ENCODE results near the gene KCNG1. TPM values are rescaled to one million over a fixed set of nuclear protein-coding genes. Genes with fewer than 3 reads are reported as not detected.
A peak's percentile ranks its signal among the peaks of the same experiment; 100 is the strongest.

The KCNG1 gene
- total and polyA plus RNA-seq, 2 of the 8 experiments (the other 6 are each of a cell fraction or from before 2014, with no cell fraction given) = 16.0 to 18.0 TPM

DNA sequence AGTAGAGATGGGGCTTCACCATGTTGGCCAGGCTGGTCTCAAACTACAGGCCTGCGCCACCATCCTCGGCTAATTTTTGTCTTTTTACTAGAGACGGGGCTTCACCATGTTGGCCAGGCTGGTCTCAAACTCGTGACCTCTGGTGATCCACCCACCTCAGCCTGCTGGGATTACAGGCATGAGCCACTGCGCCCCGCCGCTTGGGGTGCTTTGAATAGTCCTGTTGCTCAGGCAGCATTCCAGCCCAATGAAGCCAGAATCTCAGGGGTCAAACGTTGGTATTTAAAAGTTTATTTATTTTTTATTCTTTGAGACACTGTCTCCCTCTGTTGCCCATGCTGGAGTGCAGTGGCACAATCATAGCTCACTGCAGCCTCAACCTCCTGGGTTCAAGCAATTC is 53.0 kb downstream of the KCNG1 start:
- H2BK20ac ChIP-seq (ENCODE audit: low read length) = no peak overlapping the region
- no peak overlapping the region for H3K4me2 ChIP-seq (ENCODE audit: insufficient read depth in 1 of 2, low read depth in 2 of 2, low read length in 2 of 2)
- no peaks in the 10 kb centered on the region for H3K36me3 ChIP-seq (ENCODE audit: control insufficient read depth in 2 of 4, insufficient read depth in 4 of 4, low read length in 3 of 4)
- WGBS, 2 experiments (ENCODE audit: extremely low coverage in 1 of 2, insufficient coverage in 1 of 2, insufficient read length in 1 of 2, insufficient replicate concordance in 2 of 2, low coverage in 1 of 2, low lambda C conversion rate in 2 of 2, missing lambda C conversion rate in 1 of 2) = 89% methylated on average over 6 of the region's 8 CpGs; no CpG with 5 or more reads in 1 of the 2 experiments
- no peak overlapping the region for H2BK120ac ChIP-seq (replicated peaks; ENCODE audit: low read depth, low read length)
- H3K23ac ChIP-seq (ENCODE audit: insufficient read length) = no peak overlapping the region
- ChIA-PET CTCF (ENCODE audit: partially characterized antibody) (interaction anchor here (0.6 to 1.7 kb wide), 3 partner anchors 11 to 341 kb away, joined by 3 to 5 read pairs (median 3); partner anchors contain the start of genes DPM1 and MOCS3), POLR2A (ENCODE audit: partially characterized antibody) (interaction anchor here (1.5 kb wide), 1 partner anchor 38 kb away, joined by 5 read pairs; the partner anchor contains the start of gene ADNP)
- H3K79me2 ChIP-seq (ENCODE audit: control insufficient read depth in 1 of 2, insufficient read depth in 2 of 2, low read length in 2 of 2) = no peaks in the 10 kb centered on the region
- no peak overlapping the region for H3K18ac ChIP-seq (ENCODE audit: extremely low read depth, low read length)
- no peaks in the 10 kb centered on the region for H3K27me3 ChIP-seq (replicated peaks in 1 of 4; ENCODE audit: control insufficient read depth in 3 of 4, extremely low read depth in 1 of 4, insufficient read depth in 3 of 4, low read length in 3 of 4)
- no peak overlapping the region for H4K5ac ChIP-seq (ENCODE audit: insufficient read length, low read depth, low read length)
- no peak overlapping the region for H3K4ac ChIP-seq (replicated peaks; ENCODE audit: insufficient read length, low read depth, low read length)
- H3K9ac ChIP-seq (replicated peaks in 1 of 4; ENCODE audit: extremely low read depth in 1 of 4, low read depth in 3 of 4, low read length in 3 of 4) = no peak overlapping the region
- DNase-seq (ENCODE audit: low read depth in 1 of 2, low spot score in 2 of 2) (peak in 1 of 2 experiments; percentile 31), FAIRE-seq (no peak)
- no peak overlapping the region for H3K4me3 ChIP-seq (ENCODE audit: extremely low read depth in 1 of 4, insufficient read depth in 2 of 4, low read depth in 3 of 4, low read length in 4 of 4)
- H2BK5ac ChIP-seq (ENCODE audit: low read depth, low read length) = no peak overlapping the region
- no peak overlapping the region for H2BK12ac ChIP-seq (ENCODE audit: low read depth, low read length)
- H3K9me3 ChIP-seq (ENCODE audit: insufficient read depth in 2 of 2, low read depth in 1 of 2, low read length in 1 of 2) = 0 out of 4 replicates have a peak, but pooled peaks cover 0 to 3% of the 10 kb centered on the region in 2 experiments
- no peak overlapping the region for H3K27ac ChIP-seq (ENCODE audit: low read depth, low read length)
- H4K20me1 ChIP-seq (replicated peaks in 1 of 2; ENCODE audit: control insufficient read depth in 1 of 2, insufficient read depth in 2 of 2, low read length in 2 of 2) = no peaks in the 10 kb centered on the region
- no peaks in the 10 kb centered on the region for H3K79me1 ChIP-seq (ENCODE audit: low read depth, low read length)
- H3K56ac ChIP-seq (replicated peaks; ENCODE audit: insufficient read length, low read depth, low read length) = no peak overlapping the region
- no peaks in the 10 kb centered on the region for H3K23me2 ChIP-seq (ENCODE audit: low read depth, low read length)
- no peak overlapping the region for H4K91ac ChIP-seq (replicated peaks; ENCODE audit: insufficient read length, low read length)
- H2AFZ ChIP-seq (ENCODE audit: low read length) = no peak overlapping the region
- H3K14ac ChIP-seq (ENCODE audit: insufficient read length) = no peak overlapping the region
- peaks cover 0 to 2% (median 0%) of the 10 kb centered on the region in 4 experiments; a peak in 1 of 7 replicates for H3K4me1 ChIP-seq (replicated peaks in 1 of 4; ENCODE audit: control insufficient read depth in 3 of 4, insufficient read depth in 4 of 4, low read length in 3 of 4)
- H2AK5ac ChIP-seq (ENCODE audit: low read depth, low read length) = no peak overlapping the region
- no peak overlapping the region for H2BK15ac ChIP-seq (ENCODE audit: low read length)
- no peak overlapping the region for H4K8ac ChIP-seq (ENCODE audit: extremely low read depth, insufficient read depth, low read length)
- TF ChIP-seq YY1 (IDR thresholded peaks at IDR 0.05; ENCODE audit: low read depth, low read length) (no peak), NANOG (IDR thresholded peaks at IDR 0.05; ENCODE audit: insufficient read depth, low read depth, low read length, poor library complexity, severe bottlenecking) (no peak), TAF7 (optimal IDR thresholded peaks at IDR 0.05; ENCODE audit: borderline replicate concordance, low read depth, low read length) (no peak), BRCA1 (IDR thresholded peaks at IDR 0.05; ENCODE audit: low read depth, low read length) (no peak), SRF (IDR thresholded peaks at IDR 0.05; ENCODE audit: low read depth, low read length) (no peak), CTBP2 (IDR thresholded peaks at IDR 0.05; ENCODE audit: borderline replicate concordance, insufficient read depth, insufficient read length, low read length) (no peak), BCL11A (IDR thresholded peaks at IDR 0.05; ENCODE audit: low read depth in 2 of 2, low read length in 2 of 2) (no peak), RNF2 (IDR thresholded peaks at IDR 0.05; ENCODE audit: borderline replicate concordance, low read depth, low read length, missing control alignments, poor library complexity, severe bottlenecking) (no peak), CEBPB (IDR thresholded peaks at IDR 0.05; ENCODE audit: low read depth, low read length) (no peak), SIRT6 (IDR thresholded peaks at IDR 0.05; ENCODE audit: low read length) (no peak), GTF2F1 (IDR thresholded peaks at IDR 0.05; ENCODE audit: borderline replicate concordance, low read depth, low read length) (no peak), RAD21 (IDR thresholded peaks at IDR 0.05 in 1 of 2, conservative IDR thresholded peaks at IDR 0.05 in 1 of 2; ENCODE audit: low read depth in 2 of 2, low read length in 2 of 2) (no peak)
- TF ChIP-seq, protein P1, sequence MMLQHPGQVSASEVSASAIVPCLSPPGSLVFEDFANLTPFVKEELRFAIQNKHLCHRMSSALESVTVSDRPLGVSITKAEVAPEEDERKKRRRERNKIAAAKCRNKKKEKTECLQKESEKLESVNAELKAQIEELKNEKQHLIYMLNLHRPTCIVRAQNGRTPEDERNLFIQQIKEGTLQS (IDR thresholded peaks at IDR 0.05; ENCODE audit: insufficient read depth, low read depth, low read length) = no peak

All from H1 (cell line).